WTC11 (cell line): ENCODE data around the gene ALDH2.

Experiments
- ATF6 ChIP-seq: sonication (generic); formaldehyde crosslinking; IDR thresholded peaks from 2 replicates; pipeline ENCODE4 v1.8.1; 2023; ENCODE audit warnings: mild to moderate bottlenecking, missing genetic modification reagents
- CREM ChIP-seq: sonication (generic); formaldehyde crosslinking; IDR thresholded peaks from 2 replicates; pipeline ENCODE4 v1.8.1; 2022; ENCODE audit warnings: mild to moderate bottlenecking, missing genetic modification reagents, moderate library complexity
- HMGA2 ChIP-seq: fragments of 250-450 bp; sonication (Bioruptor Pico); IDR thresholded peaks from 2 replicates; pipeline ENCODE4 v1.4.0; 2021; ENCODE audit warnings: mild to moderate bottlenecking, moderate library complexity
- HMGXB4 ChIP-seq: sonication (generic); formaldehyde crosslinking; IDR thresholded peaks from 2 replicates; pipeline ENCODE4 v1.8.1; 2023; ENCODE audit warnings: mild to moderate bottlenecking, moderate library complexity, missing genetic modification reagents
- MAX ChIP-seq: sonication (generic); formaldehyde crosslinking; IDR thresholded peaks from 2 replicates; pipeline ENCODE4 v1.8.0; 2022; ENCODE audit warnings: mild to moderate bottlenecking, missing genetic modification reagents
- NR3C1 ChIP-seq: sonication (generic); formaldehyde crosslinking; conservative IDR thresholded peaks from 2 replicates; pipeline ENCODE4 v1.8.1; 2023; ENCODE audit warnings: low read depth, mild to moderate bottlenecking, missing genetic modification reagents
- TCF7 ChIP-seq: sonication (generic); formaldehyde crosslinking; IDR thresholded peaks from 2 replicates; pipeline ENCODE4 v1.8.0; 2022; ENCODE audit warnings: mild to moderate bottlenecking, low read depth, missing genetic modification reagents, moderate library complexity
- USF2 ChIP-seq: sonication (generic); formaldehyde crosslinking; IDR thresholded peaks from 2 replicates; pipeline ENCODE4 v1.8.1; 2023; ENCODE audit warnings: mild to moderate bottlenecking, missing genetic modification reagents, moderate library complexity
- TF ChIP-seq, protein P1 (sequence below): fragments of 200-600 bp; IDR thresholded peaks from 2 replicates; pipeline ENCODE4 v1.8.0; 2022; ENCODE audit warnings: antibody characterized with exemption

- TF ChIP-seq HMGXB4 (0 out of 2 replicates have a peak, but pooled peaks have one; percentile 53), ATF6 (no peak), CREM (no peak), NR3C1 (CRISPR knock-in tag) (no peak), MAX (CRISPR knock-in tag) (no peak), USF2 (CRISPR knock-in tag) (no peak), TCF7 (CRISPR knock-in tag) (no peak), HMGA2 (no peak)
- TF ChIP-seq, protein P1, sequence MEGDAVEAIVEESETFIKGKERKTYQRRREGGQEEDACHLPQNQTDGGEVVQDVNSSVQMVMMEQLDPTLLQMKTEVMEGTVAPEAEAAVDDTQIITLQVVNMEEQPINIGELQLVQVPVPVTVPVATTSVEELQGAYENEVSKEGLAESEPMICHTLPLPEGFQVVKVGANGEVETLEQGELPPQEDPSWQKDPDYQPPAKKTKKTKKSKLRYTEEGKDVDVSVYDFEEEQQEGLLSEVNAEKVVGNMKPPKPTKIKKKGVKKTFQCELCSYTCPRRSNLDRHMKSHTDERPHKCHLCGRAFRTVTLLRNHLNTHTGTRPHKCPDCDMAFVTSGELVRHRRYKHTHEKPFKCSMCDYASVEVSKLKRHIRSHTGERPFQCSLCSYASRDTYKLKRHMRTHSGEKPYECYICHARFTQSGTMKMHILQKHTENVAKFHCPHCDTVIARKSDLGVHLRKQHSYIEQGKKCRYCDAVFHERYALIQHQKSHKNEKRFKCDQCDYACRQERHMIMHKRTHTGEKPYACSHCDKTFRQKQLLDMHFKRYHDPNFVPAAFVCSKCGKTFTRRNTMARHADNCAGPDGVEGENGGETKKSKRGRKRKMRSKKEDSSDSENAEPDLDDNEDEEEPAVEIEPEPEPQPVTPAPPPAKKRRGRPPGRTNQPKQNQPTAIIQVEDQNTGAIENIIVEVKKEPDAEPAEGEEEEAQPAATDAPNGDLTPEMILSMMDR, result peak; percentile 62
These were observed 13.4 kb upstream of the ALDH2 start for GRCh38 chr12:111753144-111753881.
